GM18517 (cell line): ENCODE results near the gene SFT2D2.

Source experiments
- ATAC-seq: cut with Tn5 transposase; IDR thresholded peaks from one replicate; pipeline ENCODE4 v1.9.1; 2021; ENCODE audit warnings: mild to moderate bottlenecking, moderate library complexity; ENCODE audit not compliant: unreplicated experiment

Gene SFT2D2

GRCh38 chr1:168221275-168221674 lies 4.5 kb upstream of the SFT2D2 start:
- ATAC-seq, result no peak

GRCh38 chr1:168223261-168223660 lies 2.5 kb upstream of the SFT2D2 start:
- ATAC-seq, result no peak

GRCh38 chr1:168223681-168224540 lies 1.9 kb upstream of the SFT2D2 start:
- ATAC-seq, result no peak

- ATAC-seq, result no peak
Measured at GRCh38 chr1:168224991-168225390, 813 bp upstream of the SFT2D2 start.

GRCh38 chr1:168227620-168228019 lies 1.8 kb downstream of the SFT2D2 start:
- ATAC-seq, result peak; percentile 15

GRCh38 chr1:168229893-168230292 lies 4.1 kb downstream of the SFT2D2 start:
- ATAC-seq, result no peak

- no peak for ATAC-seq
Measured at GRCh38 chr1:168230709-168231108, 4.9 kb downstream of the SFT2D2 start.

GRCh38 chr1:168234846-168235547 lies 9.2 kb downstream of the SFT2D2 start:
- peak; percentile 61 for ATAC-seq

GRCh38 chr1:168235548-168235885 lies 9.7 kb downstream of the SFT2D2 start:
- no peak for ATAC-seq

GRCh38 chr1:168235937-168236336 lies 10.1 kb downstream of the SFT2D2 start:
- no peak for ATAC-seq

- no peak for ATAC-seq
Measured at GRCh38 chr1:168236836-168237611, 11.2 kb downstream of the SFT2D2 start.

- ATAC-seq, result no peak
Measured at GRCh38 chr1:168243198-168243597, 17.4 kb downstream of the SFT2D2 start.

- ATAC-seq, result no peak
Measured at GRCh38 chr1:168243636-168244212, 17.9 kb downstream of the SFT2D2 start.

GRCh38 chr1:168245042-168245441 lies 19.2 kb downstream of the SFT2D2 start:
- no peak for ATAC-seq

- ATAC-seq, result no peak
Measured at GRCh38 chr1:168246506-168246905, 20.7 kb downstream of the SFT2D2 start.

GRCh38 chr1:168252204-168252733 lies 26.5 kb downstream of the SFT2D2 start:
- ATAC-seq, result no peak

GRCh38 chr1:168256164-168256563 lies 30.4 kb downstream of the SFT2D2 start:
- no peak for ATAC-seq

GRCh38 chr1:168257397-168257796 lies 31.6 kb downstream of the SFT2D2 start:
- ATAC-seq, result no peak

- ATAC-seq, result no peak
Measured at GRCh38 chr1:168259567-168259966, 33.8 kb downstream of the SFT2D2 start.

GRCh38 chr1:168260393-168260792 lies 34.6 kb downstream of the SFT2D2 start:
- no peak for ATAC-seq

- no peak for ATAC-seq
Measured at GRCh38 chr1:168261390-168261789, 35.6 kb downstream of the SFT2D2 start.
